NCI-H526 (cell line): Measurements from ENCODE around the gene ADAR.
"Not testable (repeated sequence)": the region's sequence is repeated elsewhere in the genome, so short reads cannot be mapped to it uniquely, and the experiment has no call there.

ENCODE experiments used
- DNase-seq, 2 experiments: peaks; one replicate each; lab custom pipeline; 2025; lab: John Stamatoyannopoulos, UW

Gene ADAR

GRCh38 chr1:154607609-154608396 lies at the start of gene ADAR:
TSS of gene ADAR (minus strand) at chr1:154608186. CDS start at chr1:154608006, 180 bp downstream.
- peak; percentile 86 to 94 for DNase-seq

GRCh38 chr1:154657556-154657955 lies 49.6 kb upstream of the ADAR start:
- DNase-seq: no peak

- no peak for DNase-seq
These were observed 44.9 kb upstream of the ADAR start for GRCh38 chr1:154652893-154653292.

- not testable (repeated sequence) for DNase-seq
These were observed 36.7 kb upstream of the ADAR start for GRCh38 chr1:154644724-154645123.

- no peak for DNase-seq
These were observed 33.5 kb upstream of the ADAR start for GRCh38 chr1:154641534-154641933.

GRCh38 chr1:154639876-154640275 lies 31.9 kb upstream of the ADAR start:
- no peak for DNase-seq

GRCh38 chr1:154635171-154635570 lies 27.2 kb upstream of the ADAR start:
- no peak for DNase-seq

- DNase-seq: no peak
These were observed 21.7 kb upstream of the ADAR start for GRCh38 chr1:154629675-154630073.

GRCh38 chr1:154629061-154629674 lies 21.2 kb upstream of the ADAR start:
- no peak for DNase-seq

GRCh38 chr1:154628121-154628405 lies 20.1 kb upstream of the ADAR start:
- no peak for DNase-seq

- DNase-seq: peak; percentile 96 to 99
These were observed 19.5 kb upstream of the ADAR start for GRCh38 chr1:154627257-154628120.

GRCh38 chr1:154626456-154627256 lies 18.7 kb upstream of the ADAR start:
- DNase-seq: peak; percentile 63 to 70

- no peak for DNase-seq
These were observed 17.0 kb upstream of the ADAR start for GRCh38 chr1:154624746-154625643.

- no peak for DNase-seq
These were observed 15.4 kb upstream of the ADAR start for GRCh38 chr1:154623358-154623757.

GRCh38 chr1:154622503-154623039 lies 14.6 kb upstream of the ADAR start:
- DNase-seq: no peak

- DNase-seq: no peak
These were observed 13.9 kb upstream of the ADAR start for GRCh38 chr1:154621875-154622274.

- no peak for DNase-seq
These were observed 12.8 kb upstream of the ADAR start for GRCh38 chr1:154620751-154621150.

GRCh38 chr1:154619181-154619948 lies 11.4 kb upstream of the ADAR start:
- no peak for DNase-seq

- no peak for DNase-seq
These were observed 8.8 kb upstream of the ADAR start for GRCh38 chr1:154616659-154617345.
